Heart left ventricle (tissue), 13 donors: ENCODE measurements around the gene ARHGEF7.

ENCODE experiments used
- POLR2A ChIP-seq, 2 donors: fragments of 450-650 bp; IDR thresholded peaks; one replicate each; pipeline ENCODE4 v1.6.1; 2017; ENCODE audit warnings: antibody characterized with exemption in 2 of 2, mild to moderate bottlenecking in 2 of 2, moderate library complexity in 2 of 2
- TF ChIP-seq, protein P1 (sequence below), 12 donors: fragments of 200-600 bp; sonication (generic) in 4 of 12; IDR thresholded peaks; one replicate each; pipeline versions ENCODE4 v1.5.0 to v1.8.0; 2018 to 2022; ENCODE audit warnings: antibody characterized with exemption in 12 of 12, mild to moderate bottlenecking in 5 of 12
- donor health status: ischemic (EF 13 %, LVEDD 7.1; RV severe dilation, severe dysfunction).
- donor health status: DM: no; HTN: yes; CAD: no.
- donor health status: DM: no; HTN: no; CAD: no.
- donor health status: ischemic (EF 25% LVEDD 6.9; RV normal size, moderate dysfunction).
- donor health status: ischemic (EF 25% LVEDD 5.7; RV mildly dilated, moderate dysfunction).
- donor health status: ischemic (EF 35%, LVEDD 5.7; RV mildly dilated, moderate dysfunction).
- donor health status: nonischemic (EF 11% LVEDD 7.7; RV severe dilation, severe dysfunction).
- donor health status: DM: yes; HTN: yes; CAD: no.
- donor health status: PGD.
- donor health status: ischemic (EF 29% LVEDD 5.4; RV normal size, mild dysfunction).
- donor health status: nonischemic (EF 23%, LVEDD 6.1; RV moderate dilation, normal function).

DNA sequence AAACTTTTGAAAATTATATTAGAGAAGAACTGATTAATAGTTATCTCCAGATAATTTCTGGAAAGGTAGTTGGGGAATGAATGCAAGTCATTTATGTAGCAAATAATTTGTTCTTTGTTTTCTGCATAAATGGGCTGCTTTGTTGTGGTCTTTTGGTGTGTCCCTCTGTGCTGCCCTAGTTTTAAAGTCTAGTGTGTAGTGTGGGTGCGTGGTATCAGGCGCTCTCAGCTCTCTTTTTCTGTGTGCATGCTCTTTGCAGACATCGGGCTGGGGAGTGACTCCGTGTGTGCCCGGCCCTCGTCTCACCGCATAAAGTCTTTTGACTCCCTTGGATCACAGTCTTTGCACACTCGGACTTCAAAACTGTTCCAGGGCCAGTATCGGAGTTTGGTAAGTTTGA lies 94.5 kb downstream of the ARHGEF7 start:
- TF ChIP-seq, protein P1, sequence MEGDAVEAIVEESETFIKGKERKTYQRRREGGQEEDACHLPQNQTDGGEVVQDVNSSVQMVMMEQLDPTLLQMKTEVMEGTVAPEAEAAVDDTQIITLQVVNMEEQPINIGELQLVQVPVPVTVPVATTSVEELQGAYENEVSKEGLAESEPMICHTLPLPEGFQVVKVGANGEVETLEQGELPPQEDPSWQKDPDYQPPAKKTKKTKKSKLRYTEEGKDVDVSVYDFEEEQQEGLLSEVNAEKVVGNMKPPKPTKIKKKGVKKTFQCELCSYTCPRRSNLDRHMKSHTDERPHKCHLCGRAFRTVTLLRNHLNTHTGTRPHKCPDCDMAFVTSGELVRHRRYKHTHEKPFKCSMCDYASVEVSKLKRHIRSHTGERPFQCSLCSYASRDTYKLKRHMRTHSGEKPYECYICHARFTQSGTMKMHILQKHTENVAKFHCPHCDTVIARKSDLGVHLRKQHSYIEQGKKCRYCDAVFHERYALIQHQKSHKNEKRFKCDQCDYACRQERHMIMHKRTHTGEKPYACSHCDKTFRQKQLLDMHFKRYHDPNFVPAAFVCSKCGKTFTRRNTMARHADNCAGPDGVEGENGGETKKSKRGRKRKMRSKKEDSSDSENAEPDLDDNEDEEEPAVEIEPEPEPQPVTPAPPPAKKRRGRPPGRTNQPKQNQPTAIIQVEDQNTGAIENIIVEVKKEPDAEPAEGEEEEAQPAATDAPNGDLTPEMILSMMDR (IDR thresholded peaks at IDR 0.05) = no peak
- TF ChIP-seq POLR2A (IDR thresholded peaks at IDR 0.05) = no peak
